NCI-H2227 (cell line): ENCODE measurements around the gene TMEM40.
"Not testable (repeated sequence)": the region's sequence is repeated elsewhere in the genome, so short reads cannot be mapped to it uniquely, and the experiment has no call there.

Experiments used
- DNase-seq: peaks from one replicate; lab custom pipeline; 2025; ENCODE audit not compliant: unreplicated experiment; lab: John Stamatoyannopoulos, UW

The TMEM40 gene

GRCh38 chr3:12751571-12751970 is 7.5 kb downstream of the TMEM40 start:
- DNase-seq = no peak

GRCh38 chr3:12750658-12751071 is 8.4 kb downstream of the TMEM40 start:
- no peak for DNase-seq

GRCh38 chr3:12750223-12750622 is 8.8 kb downstream of the TMEM40 start:
- no peak for DNase-seq

GRCh38 chr3:12748477-12748876 is 10.6 kb downstream of the TMEM40 start:
- no peak for DNase-seq

GRCh38 chr3:12746419-12746818 is 12.6 kb downstream of the TMEM40 start:
- no peak for DNase-seq

GRCh38 chr3:12744326-12744725 is 14.7 kb downstream of the TMEM40 start:
- DNase-seq = no peak

GRCh38 chr3:12743583-12743982 is 15.5 kb downstream of the TMEM40 start:
- DNase-seq = no peak

GRCh38 chr3:12742330-12743107 is 16.5 kb downstream of the TMEM40 start:
- DNase-seq = no peak

GRCh38 chr3:12741209-12741608 is 17.9 kb downstream of the TMEM40 start:
- DNase-seq = no peak

GRCh38 chr3:12737833-12738232 is 21.2 kb downstream of the TMEM40 start:
- DNase-seq = no peak

- no peak for DNase-seq
Measured at GRCh38 chr3:12737319-12737718, 21.7 kb downstream of the TMEM40 start.

GRCh38 chr3:12734960-12735359 is 24.1 kb downstream of the TMEM40 start:
- no peak for DNase-seq

GRCh38 chr3:12733566-12733965 is 25.5 kb downstream of the TMEM40 start:
- DNase-seq = no peak

- no peak for DNase-seq
Measured at GRCh38 chr3:12730506-12731242, 28.4 kb downstream of the TMEM40 start.

GRCh38 chr3:12729051-12729651 is 29.9 kb downstream of the TMEM40 start:
- peak; percentile 15 for DNase-seq

- no peak for DNase-seq
Measured at GRCh38 chr3:12727937-12728336, 31.1 kb downstream of the TMEM40 start.

- DNase-seq = no peak
Measured at GRCh38 chr3:12727481-12727880, 31.6 kb downstream of the TMEM40 start.

GRCh38 chr3:12725436-12725835 is 33.6 kb downstream of the TMEM40 start:
- DNase-seq = no peak

GRCh38 chr3:12724794-12725193 is 34.3 kb downstream of the TMEM40 start:
- DNase-seq = no peak

- not testable (repeated sequence) for DNase-seq
Measured at GRCh38 chr3:12723362-12723761, 35.7 kb downstream of the TMEM40 start.

- no peak for DNase-seq
Measured at GRCh38 chr3:12722226-12722625, 36.8 kb downstream of the TMEM40 start.
